Cardiac muscle cell (in vitro differentiated cells and primary cell): Measurements from ENCODE around the gene HS6ST1. TPM values are rescaled to one million over a fixed set of nuclear protein-coding genes. Genes with fewer than 3 reads are reported as not detected.
"Not testable (repeated sequence)": the region's sequence is repeated elsewhere in the genome, so short reads cannot be mapped to it uniquely, and the experiment has no call there.

Source experiments
- DNase-seq, 2 donors: peaks; one replicate each; pipeline versions ENCODE4 v3.0.0 to v3.0.0-alpha.2; 2010 to 2017; ENCODE audit warnings: low read depth in 1 of 2, low spot score in 1 of 2
- H3K27ac ChIP-seq: fragments of 200-600 bp; sonication (generic); 2 replicates; pipeline ENCODE4 v1.5.1; 2016
- H3K27me3 ChIP-seq: fragments of 200-600 bp; sonication (generic); 2 replicates; pipeline ENCODE4 v1.6.0; 2016; ENCODE audit warnings: control low read depth
- H3K36me3 ChIP-seq: fragments of 200-600 bp; sonication (generic); 2 replicates; pipeline ENCODE4 v1.5.1; 2016; ENCODE audit warnings: control low read depth
- H3K4me1 ChIP-seq: fragments of 200-600 bp; sonication (generic); 2 replicates; pipeline ENCODE4 v1.8.1; 2017; ENCODE audit warnings: low read depth, mild to moderate bottlenecking, mixed run types
- H3K4me3 ChIP-seq: fragments of 200-600 bp; sonication (generic); 2 replicates; pipeline ENCODE4 v1.5.1; 2016; ENCODE audit warnings: mild to moderate bottlenecking
- H3K9me3 ChIP-seq: fragments of 200-600 bp; sonication (generic); 2 replicates; pipeline ENCODE4 v1.5.1; 2017; ENCODE audit warnings: low read depth, mild to moderate bottlenecking, control low read depth
- polyA plus RNA-seq: library from polyadenylated mRNA; unstranded; fragments of >200 nt; fragmentation: Nextera tagmentation; extraction: Ambion mirVana; gene quantifications from 2 replicates; pipeline ENCODE4 v1.2.1, GENCODE V29; 2016
- total RNA-seq: library from RNA; depleted of rRNA; stranded (reverse); fragments of >200 nt; gene quantifications from 2 replicates; pipeline ENCODE4 v1.2.3, GENCODE V29; 2016
- TF ChIP-seq, protein P1 (sequence below): IDR thresholded peaks from 2 replicates; pipeline ENCODE4 v1.5.1; 2012; ENCODE audit warnings: low read depth, mild to moderate bottlenecking, low read length

Gene HS6ST1
- total and polyA plus RNA-seq, 2 experiments from 2014 or later = 22.9 to 24.5 TPM

DNA sequence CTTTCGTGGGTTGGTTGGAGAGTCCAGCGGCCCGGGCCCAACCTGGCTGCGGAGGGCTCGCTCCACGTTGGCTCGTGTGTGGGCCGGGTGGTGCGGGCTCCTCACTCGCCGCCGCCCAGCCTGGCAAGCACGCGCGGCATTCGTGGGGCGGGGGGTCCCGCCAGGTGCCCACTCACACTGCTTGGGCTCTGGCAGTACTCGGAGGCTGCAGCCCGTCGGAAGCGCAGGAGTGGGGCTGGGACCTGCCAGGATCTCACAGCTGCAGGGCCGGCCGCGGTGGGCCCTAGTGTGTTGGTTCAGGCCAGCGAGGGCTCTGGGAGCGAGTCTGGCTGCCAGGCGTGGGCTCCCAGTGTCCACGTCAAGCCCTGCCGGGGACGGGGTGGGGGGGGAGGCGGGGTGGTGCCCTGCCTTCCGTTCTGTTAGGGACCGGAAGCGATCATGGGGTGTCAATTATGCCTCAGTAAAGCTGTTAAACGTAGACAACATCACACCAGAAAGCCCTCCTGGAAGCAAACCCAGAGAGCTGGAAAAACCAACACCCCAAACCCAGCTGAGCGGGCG, 1.0 kb upstream of the HS6ST1 start:
- no peak for DNase-seq
- no peak overlapping the region for H3K4me3 ChIP-seq
- peaks cover 32% of the 10 kb centered on the region for H3K27me3 ChIP-seq
- no peaks in the 10 kb centered on the region for H3K4me1 ChIP-seq
- H3K9me3 ChIP-seq = no peaks in the 10 kb centered on the region
- H3K36me3 ChIP-seq = no peaks in the 10 kb centered on the region
- TF ChIP-seq, protein P1, sequence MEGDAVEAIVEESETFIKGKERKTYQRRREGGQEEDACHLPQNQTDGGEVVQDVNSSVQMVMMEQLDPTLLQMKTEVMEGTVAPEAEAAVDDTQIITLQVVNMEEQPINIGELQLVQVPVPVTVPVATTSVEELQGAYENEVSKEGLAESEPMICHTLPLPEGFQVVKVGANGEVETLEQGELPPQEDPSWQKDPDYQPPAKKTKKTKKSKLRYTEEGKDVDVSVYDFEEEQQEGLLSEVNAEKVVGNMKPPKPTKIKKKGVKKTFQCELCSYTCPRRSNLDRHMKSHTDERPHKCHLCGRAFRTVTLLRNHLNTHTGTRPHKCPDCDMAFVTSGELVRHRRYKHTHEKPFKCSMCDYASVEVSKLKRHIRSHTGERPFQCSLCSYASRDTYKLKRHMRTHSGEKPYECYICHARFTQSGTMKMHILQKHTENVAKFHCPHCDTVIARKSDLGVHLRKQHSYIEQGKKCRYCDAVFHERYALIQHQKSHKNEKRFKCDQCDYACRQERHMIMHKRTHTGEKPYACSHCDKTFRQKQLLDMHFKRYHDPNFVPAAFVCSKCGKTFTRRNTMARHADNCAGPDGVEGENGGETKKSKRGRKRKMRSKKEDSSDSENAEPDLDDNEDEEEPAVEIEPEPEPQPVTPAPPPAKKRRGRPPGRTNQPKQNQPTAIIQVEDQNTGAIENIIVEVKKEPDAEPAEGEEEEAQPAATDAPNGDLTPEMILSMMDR = no peak
- no peak overlapping the region for H3K27ac ChIP-seq

DNA sequence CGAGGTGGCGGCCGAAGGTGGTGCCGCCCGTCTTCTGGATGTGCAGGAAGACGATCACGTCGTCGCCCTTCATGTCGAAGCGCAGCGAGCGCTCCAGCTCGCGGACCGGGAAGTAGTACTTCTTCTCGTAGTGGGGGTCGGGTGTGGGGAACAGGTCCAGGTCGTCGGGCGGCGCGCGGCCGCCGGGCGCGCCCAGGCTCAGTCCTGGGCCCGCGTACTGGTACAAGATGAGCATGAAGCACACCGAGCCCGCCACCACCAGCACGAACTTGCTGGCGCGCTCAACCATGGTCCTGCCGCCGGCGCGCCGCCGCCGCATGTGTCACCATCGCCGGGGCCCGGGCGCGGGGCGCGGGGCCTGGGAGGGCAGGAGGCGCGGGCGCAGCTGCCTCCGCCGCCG, 423 bp downstream of the HS6ST1 start:
- not testable (repeated sequence) for H3K36me3 ChIP-seq, DNase-seq, H3K9me3 ChIP-seq, H3K27ac ChIP-seq, H3K4me1 ChIP-seq
- Histone ChIP-seq H3K4me3 (peak overlapping the region; percentile 80), H3K27me3 (peaks cover 32% of the 10 kb centered on the region)

DNA sequence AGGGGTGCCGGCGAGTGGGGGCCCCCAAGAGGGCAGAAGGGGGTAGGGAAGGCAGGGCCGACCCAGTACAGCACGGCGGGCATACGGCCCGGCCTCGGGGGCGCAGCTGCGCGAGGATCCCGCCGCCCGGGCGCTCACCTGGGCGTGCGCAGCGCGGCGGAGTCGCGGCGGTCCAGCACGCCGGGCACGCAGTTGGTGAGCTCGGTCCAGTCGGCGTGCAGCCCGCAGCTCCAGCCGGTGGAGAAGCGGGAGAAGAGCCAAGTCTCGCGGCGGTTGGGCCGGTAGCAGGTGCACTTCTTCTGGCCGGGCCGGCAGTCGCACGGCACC, 806 bp downstream of the HS6ST1 start:
- DNase-seq, H3K4me1 ChIP-seq, H3K27ac ChIP-seq, H3K9me3 ChIP-seq, H3K36me3 ChIP-seq: not testable (repeated sequence)
- H3K27me3 ChIP-seq = peaks cover 32% of the 10 kb centered on the region
- peak overlapping the region; percentile 80 for H3K4me3 ChIP-seq

DNA sequence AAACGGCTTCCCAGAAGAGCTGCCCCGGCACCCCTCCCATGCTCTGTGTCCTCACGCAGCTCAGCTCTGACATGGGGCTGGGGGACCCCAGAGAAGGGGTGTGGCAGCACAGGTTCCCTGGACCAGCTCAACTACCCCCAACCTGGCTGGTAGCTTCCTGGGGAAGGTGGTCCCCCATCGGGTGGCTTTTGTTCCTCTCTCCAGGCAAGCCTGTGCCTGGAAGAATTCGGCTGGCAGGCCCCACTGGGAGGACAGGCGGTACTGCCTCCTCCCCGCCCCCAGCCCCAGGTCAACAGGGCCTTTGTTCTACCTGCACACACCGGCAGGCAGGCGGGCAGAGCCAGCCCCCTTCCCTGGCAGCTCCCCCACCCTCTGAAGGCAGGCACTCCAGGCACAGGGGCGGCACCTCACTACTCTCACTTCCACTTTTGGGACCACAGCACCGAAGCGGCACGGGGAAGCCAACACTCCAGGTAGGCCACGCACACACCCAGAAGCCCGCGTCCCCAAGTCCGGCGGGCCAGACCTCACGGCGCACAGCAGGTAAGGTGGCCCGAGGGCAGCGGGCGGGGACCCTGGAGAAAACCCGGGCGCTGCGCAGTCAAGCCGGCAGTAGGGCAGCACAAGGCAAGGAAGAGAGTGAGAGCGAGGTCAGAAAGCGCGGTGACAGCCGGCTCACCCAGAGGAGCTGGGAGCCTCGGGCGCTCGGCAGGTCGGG, 1.3 kb downstream of the HS6ST1 start:
- Histone ChIP-seq H3K9me3 (no peaks in the 10 kb centered on the region), H3K4me1 (no peaks in the 10 kb centered on the region), H3K4me3 (peak overlapping the region; percentile 80), H3K27ac (no peak overlapping the region), H3K27me3 (peaks cover 32% of the 10 kb centered on the region), H3K36me3 (no peaks in the 10 kb centered on the region)
- DNase-seq = peak in 1 of 2 donors; percentile 32
- TF ChIP-seq, protein P1 = no peak

DNA sequence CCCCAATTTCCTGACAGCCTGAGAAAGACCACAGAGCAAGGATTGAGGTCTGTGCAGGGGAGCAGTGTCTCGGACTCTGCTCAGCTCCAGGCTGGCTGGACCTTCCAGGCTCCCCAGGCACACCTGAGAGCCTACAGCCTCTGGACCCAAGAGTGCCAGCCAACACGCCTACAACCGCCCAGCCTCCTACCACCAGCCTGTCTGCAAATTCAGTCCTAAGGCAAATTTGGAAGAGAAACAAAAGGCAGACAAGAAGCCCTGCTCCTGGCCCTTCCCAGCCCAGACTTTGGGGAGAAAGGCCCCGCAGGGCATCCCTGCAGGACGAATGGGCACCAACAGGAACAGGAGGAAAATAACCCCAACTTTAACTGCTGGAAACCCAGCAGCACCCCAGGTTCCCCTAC, 1.9 kb downstream of the HS6ST1 start:
- Histone ChIP-seq H3K4me1 (no peaks in the 10 kb centered on the region), H3K9me3 (no peaks in the 10 kb centered on the region), H3K27ac (no peak overlapping the region), H3K27me3 (peaks cover 32% of the 10 kb centered on the region), H3K4me3 (peak overlapping the region; percentile 80), H3K36me3 (no peaks in the 10 kb centered on the region)
- TF ChIP-seq, protein P1 = no peak
- no peak for DNase-seq

DNA sequence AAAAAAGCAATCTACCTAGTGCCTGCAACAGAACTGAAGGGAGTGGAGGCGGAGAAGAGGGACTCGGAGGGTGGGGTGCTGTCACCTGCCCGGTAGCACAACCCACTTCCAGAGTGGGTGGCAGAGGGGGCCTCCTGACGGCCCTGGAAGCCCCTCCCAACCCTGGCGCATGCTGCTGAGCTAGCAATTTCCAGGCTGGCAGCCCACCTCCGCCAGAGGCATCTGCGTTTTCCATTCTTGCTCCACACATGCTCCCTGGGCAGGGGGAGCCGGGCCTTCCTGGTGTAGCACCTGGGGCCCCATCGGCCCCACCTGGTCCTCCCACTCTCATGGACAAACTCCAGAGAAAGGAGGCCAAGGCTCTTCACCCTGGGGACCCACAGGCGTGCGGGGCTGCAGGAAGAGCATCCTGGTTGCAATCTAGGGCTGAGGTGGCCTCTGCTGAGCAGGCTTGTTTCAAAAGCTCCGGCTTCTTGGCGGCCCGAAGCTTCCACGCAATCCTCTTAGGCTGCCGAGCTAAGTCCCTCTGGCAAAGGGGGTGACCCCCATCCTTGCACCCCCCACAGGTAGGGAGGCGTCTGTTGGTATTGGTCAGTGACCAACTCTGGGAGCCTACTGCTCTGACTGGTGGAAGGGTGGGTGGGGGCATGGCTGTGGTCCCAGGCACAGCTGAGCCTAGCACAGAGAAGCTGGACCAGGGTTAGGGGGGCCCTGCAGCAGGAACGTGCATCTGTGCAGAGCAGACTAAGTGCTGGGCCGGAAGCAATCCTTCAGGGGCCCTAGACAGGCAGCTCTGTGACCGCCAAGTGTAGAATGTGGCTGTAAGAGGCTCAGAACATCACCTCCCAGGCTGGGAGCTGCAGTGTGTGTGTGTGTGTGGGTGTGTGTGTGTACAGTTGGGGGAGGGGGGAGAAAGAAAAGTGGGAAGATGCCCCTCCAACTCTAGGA, 2.6 kb downstream of the HS6ST1 start:
- Histone ChIP-seq H3K9me3 (no peaks in the 10 kb centered on the region), H3K27ac (no peak overlapping the region), H3K4me1 (no peaks in the 10 kb centered on the region), H3K4me3 (no peak overlapping the region), H3K36me3 (no peaks in the 10 kb centered on the region), H3K27me3 (peaks cover 29% of the 10 kb centered on the region)
- TF ChIP-seq, protein P1 = no peak
- peak in 1 of 2 donors; percentile 43 for DNase-seq
